NAMALWA (cell line): ENCODE measurements around the gene SYS1.
"Not testable (repeated sequence)": the region's sequence is repeated elsewhere in the genome, so short reads cannot be mapped to it uniquely, and the experiment has no call there.

Source experiments
- DNase-seq: peaks from one replicate; pipeline ENCODE4 v3.0.0-alpha.2; 2015; ENCODE audit warnings: low spot score

The SYS1 gene

GRCh38 chr20:45340236-45340847, 22.6 kb upstream of the SYS1 start:
- no peak for DNase-seq

GRCh38 chr20:45340951-45341350, 22.0 kb upstream of the SYS1 start:
- no peak for DNase-seq

- no peak for DNase-seq
These were observed 21.4 kb upstream of the SYS1 start for GRCh38 chr20:45341579-45341938.

- no peak for DNase-seq
These were observed 20.8 kb upstream of the SYS1 start for GRCh38 chr20:45341939-45342854.

- DNase-seq: no peak
These were observed 20.0 kb upstream of the SYS1 start for GRCh38 chr20:45342855-45343531.

GRCh38 chr20:45343532-45344167, 19.3 kb upstream of the SYS1 start:
- no peak for DNase-seq

GRCh38 chr20:45344168-45344860, 18.6 kb upstream of the SYS1 start:
- DNase-seq: no peak

- no peak for DNase-seq
These were observed 17.6 kb upstream of the SYS1 start for GRCh38 chr20:45345104-45345936.

- no peak for DNase-seq
These were observed 16.7 kb upstream of the SYS1 start for GRCh38 chr20:45346291-45346718.

- no peak for DNase-seq
These were observed 16.1 kb upstream of the SYS1 start for GRCh38 chr20:45346851-45347250.

GRCh38 chr20:45347297-45347935, 15.5 kb upstream of the SYS1 start:
- DNase-seq: no peak

GRCh38 chr20:45347936-45348778, 14.8 kb upstream of the SYS1 start, which contains the start of gene SDC4:
TSS of gene SDC4 (minus strand) at chr20:45348424. CDS start at chr20:45348384, 40 bp downstream.
- DNase-seq: no peak

- DNase-seq: no peak
These were observed 12.7 kb upstream of the SYS1 start for GRCh38 chr20:45350217-45350616.

GRCh38 chr20:45350795-45351194, 12.2 kb upstream of the SYS1 start:
- not testable (repeated sequence) for DNase-seq

GRCh38 chr20:45352729-45353128, 10.2 kb upstream of the SYS1 start:
- DNase-seq: no peak

- no peak for DNase-seq
These were observed 9.2 kb upstream of the SYS1 start for GRCh38 chr20:45353746-45354145.

- no peak for DNase-seq
These were observed 8.3 kb upstream of the SYS1 start for GRCh38 chr20:45354423-45355208.
